Transverse colon (tissue), 4 donors: ENCODE measurements around the gene EGFL6. TPM values are rescaled to one million over a fixed set of nuclear protein-coding genes. Genes with fewer than 3 reads are reported as not detected.

Source experiments
- DNase-seq: peaks from one replicate; pipeline ENCODE4 v3.0.0-alpha.2; 2019
- H3K27ac ChIP-seq, 4 donors: fragments of 200-600 bp; sonication (generic); 2 replicates each; pipeline ENCODE4 v1.5.1; 2016 to 2018; ENCODE audit warnings: inconsistent platforms in 4 of 4
- H3K27me3 ChIP-seq: fragments of 200-600 bp; sonication (generic); 2 replicates; pipeline ENCODE4 v1.5.1; 2017; ENCODE audit warnings: inconsistent platforms
- H3K36me3 ChIP-seq, 4 donors: fragments of 200-600 bp; sonication (generic); 2 replicates each; pipeline ENCODE4 v1.5.1; 2017 to 2019; ENCODE audit warnings: inconsistent platforms in 4 of 4
- H3K4me1 ChIP-seq, 4 donors: fragments of 200-600 bp; sonication (generic); 2 replicates each; pipeline ENCODE4 v1.5.1; 2017 to 2020; ENCODE audit warnings: inconsistent platforms in 4 of 4
- H3K4me3 ChIP-seq, 4 donors: fragments of 200-600 bp; sonication (generic); 1 replicate in 1 of 4; 2 replicates in 3 of 4; pipeline versions ENCODE4 v1.5.1 to v1.6.1; 2017 to 2019; ENCODE audit warnings: inconsistent platforms in 4 of 4
- H3K9me3 ChIP-seq, 2 donors: fragments of 200-600 bp; sonication (generic); 2 replicates each; pipeline ENCODE4 v1.5.1; 2017 to 2019; ENCODE audit warnings: inconsistent platforms in 2 of 2
- EP300 ChIP-seq: sonication (generic); formaldehyde crosslinking; IDR thresholded peaks from one replicate; pipeline ENCODE4 v1.6.1; 2017; ENCODE audit warnings: antibody characterized with exemption, low read depth
- POLR2A ChIP-seq: fragments of 450-650 bp; IDR thresholded peaks from one replicate; pipeline ENCODE4 v1.6.1; 2016; ENCODE audit warnings: antibody characterized with exemption, mild to moderate bottlenecking, moderate library complexity
- POLR2AphosphoS5 ChIP-seq, 3 donors: sonication (generic); formaldehyde crosslinking; IDR thresholded peaks; one replicate each; pipeline ENCODE4 v1.6.1; 2016; ENCODE audit warnings: antibody characterized with exemption in 3 of 3
- WGBS, 2 donors: methylation state at CpG; one replicate each; pipeline ENCODE4 v1.1.5; 2018; ENCODE audit warnings: low coverage in 1 of 2; 5-methylcytosine and 5-hydroxymethylcytosine counted together
- in situ Hi-C, 4 donors: fragments of 200-750 bp; cut with MboI; loops; one replicate each; pipeline versions ENCODE4 v1.15.0 to v1.15.1; 2017; ENCODE audit warnings: low sequenced_read_pairs in 3 of 4, low pct_ligation_motif_present in 1 of 4, low pct_unique_long_range_greater_than_20kb in 1 of 4
- intact Hi-C: fragments of 100-400 bp; cut with DNase I; formaldehyde crosslinking; loops from one replicate; pipeline ENCODE4 v1.15.1; 2023; ENCODE audit warnings: low total_unique reads
- total RNA-seq, 4 donors: library from RNA; depleted of rRNA; stranded (reverse); fragments of >200 nt; gene quantifications; one replicate each; pipeline ENCODE4 v1.1.0, GENCODE V29; 2016
- TF ChIP-seq, protein P1 (sequence below), 5 experiments: fragments of 200-600 bp in 3 of 5; fragments of 450-650 bp in 2 of 5; sonication (generic) in 3 of 5; IDR thresholded peaks; 1 replicate in 2 of 5; 2 replicates in 3 of 5; pipeline ENCODE4 v1.5.1; 2016 to 2017; ENCODE audit warnings: antibody characterized with exemption in 5 of 5, inconsistent platforms in 3 of 5, mild to moderate bottlenecking in 2 of 5, moderate library complexity in 1 of 5

EGFL6 gene, protein sequence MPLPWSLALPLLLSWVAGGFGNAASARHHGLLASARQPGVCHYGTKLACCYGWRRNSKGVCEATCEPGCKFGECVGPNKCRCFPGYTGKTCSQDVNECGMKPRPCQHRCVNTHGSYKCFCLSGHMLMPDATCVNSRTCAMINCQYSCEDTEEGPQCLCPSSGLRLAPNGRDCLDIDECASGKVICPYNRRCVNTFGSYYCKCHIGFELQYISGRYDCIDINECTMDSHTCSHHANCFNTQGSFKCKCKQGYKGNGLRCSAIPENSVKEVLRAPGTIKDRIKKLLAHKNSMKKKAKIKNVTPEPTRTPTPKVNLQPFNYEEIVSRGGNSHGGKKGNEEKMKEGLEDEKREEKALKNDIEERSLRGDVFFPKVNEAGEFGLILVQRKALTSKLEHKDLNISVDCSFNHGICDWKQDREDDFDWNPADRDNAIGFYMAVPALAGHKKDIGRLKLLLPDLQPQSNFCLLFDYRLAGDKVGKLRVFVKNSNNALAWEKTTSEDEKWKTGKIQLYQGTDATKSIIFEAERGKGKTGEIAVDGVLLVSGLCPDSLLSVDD
- not detected for total RNA-seq

DNA sequence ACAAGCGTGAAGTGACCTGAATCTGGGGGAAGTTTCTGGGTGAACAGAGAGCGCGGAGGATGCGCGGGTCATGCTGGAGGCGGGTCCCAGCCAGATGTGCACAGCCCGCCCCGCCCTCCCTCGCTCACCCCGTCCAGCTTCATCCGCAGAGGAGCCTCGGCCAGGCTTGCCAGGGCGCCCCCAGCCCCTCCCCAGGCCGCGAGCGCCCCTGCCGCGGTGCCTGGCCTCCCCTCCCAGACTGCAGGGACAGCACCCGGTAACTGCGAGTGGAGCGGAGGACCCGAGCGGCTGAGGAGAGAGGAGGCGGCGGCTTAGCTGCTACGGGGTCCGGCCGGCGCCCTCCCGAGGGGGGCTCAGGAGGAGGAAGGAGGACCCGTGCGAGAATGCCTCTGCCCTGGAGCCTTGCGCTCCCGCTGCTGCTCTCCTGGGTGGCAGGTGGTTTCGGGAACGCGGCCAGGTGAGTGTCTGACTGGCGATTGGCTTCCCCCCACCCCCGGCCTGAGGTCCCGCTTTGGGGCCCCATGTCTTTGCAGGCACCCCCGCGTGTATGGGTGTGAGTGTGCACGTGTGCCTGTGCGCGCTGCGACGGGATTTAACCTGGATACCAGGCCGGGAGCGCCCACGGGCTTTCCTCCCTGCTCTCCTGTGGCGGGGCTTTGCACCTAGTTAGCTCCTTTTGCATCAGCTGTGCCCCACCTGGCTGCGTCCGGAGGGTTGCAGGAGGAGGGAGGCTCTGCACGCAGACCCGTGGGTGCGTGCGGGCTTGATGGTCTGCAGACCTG lies at the start of gene EGFL6:
Gene EGFL6, plus strand, starts transcription at position 123 of the 782 bp plus-strand sequence. Its CDS starts 261 bp downstream, at position 384.
- Histone ChIP-seq H3K27me3 (peaks cover 26% of the 10 kb centered on the region), H3K4me1 (peaks cover 0 to 6% (median 3%) of the 10 kb centered on the region in 4 donors), H3K36me3 (no peaks in the 10 kb centered on the region), H3K27ac (no peak within 1 kb of the TSS), H3K9me3 (no peaks in the 10 kb centered on the region), H3K4me3 (peak within 1 kb of the TSS in 1 of 4 donors; percentile 20)
- in situ Hi-C loops (no loop called here), intact Hi-C loops (no loop called here)
- 42% methylated on average over 44 of the region's 57 CpGs; no CpG with 5 or more reads in 1 of the 2 donors for WGBS, 2 donors
- TF ChIP-seq, protein P1, sequence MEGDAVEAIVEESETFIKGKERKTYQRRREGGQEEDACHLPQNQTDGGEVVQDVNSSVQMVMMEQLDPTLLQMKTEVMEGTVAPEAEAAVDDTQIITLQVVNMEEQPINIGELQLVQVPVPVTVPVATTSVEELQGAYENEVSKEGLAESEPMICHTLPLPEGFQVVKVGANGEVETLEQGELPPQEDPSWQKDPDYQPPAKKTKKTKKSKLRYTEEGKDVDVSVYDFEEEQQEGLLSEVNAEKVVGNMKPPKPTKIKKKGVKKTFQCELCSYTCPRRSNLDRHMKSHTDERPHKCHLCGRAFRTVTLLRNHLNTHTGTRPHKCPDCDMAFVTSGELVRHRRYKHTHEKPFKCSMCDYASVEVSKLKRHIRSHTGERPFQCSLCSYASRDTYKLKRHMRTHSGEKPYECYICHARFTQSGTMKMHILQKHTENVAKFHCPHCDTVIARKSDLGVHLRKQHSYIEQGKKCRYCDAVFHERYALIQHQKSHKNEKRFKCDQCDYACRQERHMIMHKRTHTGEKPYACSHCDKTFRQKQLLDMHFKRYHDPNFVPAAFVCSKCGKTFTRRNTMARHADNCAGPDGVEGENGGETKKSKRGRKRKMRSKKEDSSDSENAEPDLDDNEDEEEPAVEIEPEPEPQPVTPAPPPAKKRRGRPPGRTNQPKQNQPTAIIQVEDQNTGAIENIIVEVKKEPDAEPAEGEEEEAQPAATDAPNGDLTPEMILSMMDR (IDR thresholded peaks at IDR 0.05) = no peak
- no peak for TF ChIP-seq POLR2AphosphoS5 (IDR thresholded peaks at IDR 0.05)
- no peak for TF ChIP-seq EP300
- TF ChIP-seq POLR2A = no peak
- DNase-seq = no peak

DNA sequence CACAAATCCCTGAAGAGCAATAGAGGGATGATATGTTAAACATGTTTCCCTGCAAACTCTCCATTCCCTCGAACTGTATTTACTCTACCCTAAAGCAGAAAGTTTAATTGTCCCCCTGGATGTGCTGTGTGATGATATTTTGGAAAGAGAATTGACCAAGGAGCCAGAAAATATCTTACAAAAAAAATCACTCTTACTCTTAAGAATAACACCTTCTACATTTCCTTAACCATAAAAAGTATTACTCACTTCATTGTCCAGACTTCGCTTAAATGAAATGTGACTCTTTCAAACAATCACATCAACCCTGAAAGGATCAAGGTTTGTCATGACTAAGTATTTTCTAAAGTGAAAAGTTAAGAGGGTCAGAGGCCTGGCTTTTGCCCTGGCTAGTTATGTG lies 49.0 kb upstream of the EGFL6 start:
- Histone ChIP-seq H3K36me3 (no peaks in the 10 kb centered on the region), H3K4me3 (no peak overlapping the region), H3K4me1 (no peaks in the 10 kb centered on the region), H3K27ac (no peak overlapping the region), H3K27me3 (no peaks in the 10 kb centered on the region), H3K9me3 (no peaks in the 10 kb centered on the region)
- in situ Hi-C loops = loop anchor here in 2 of 4 donors (25.0 kb wide), 4 partner anchors 117 to 708 kb away; partner anchors contain the start of gene GEMIN8 (in 1 of the 2)
- intact Hi-C loops = no loop called here
- WGBS, 2 donors = 67 to 86% methylated on average over 1 to 2 of the region's 2 CpGs
- no peak for TF ChIP-seq POLR2AphosphoS5 (IDR thresholded peaks at IDR 0.05)
- TF ChIP-seq, protein P1 (IDR thresholded peaks at IDR 0.05) = no peak
- TF ChIP-seq POLR2A = no peak
- TF ChIP-seq EP300 = no peak
- DNase-seq = no peak

DNA sequence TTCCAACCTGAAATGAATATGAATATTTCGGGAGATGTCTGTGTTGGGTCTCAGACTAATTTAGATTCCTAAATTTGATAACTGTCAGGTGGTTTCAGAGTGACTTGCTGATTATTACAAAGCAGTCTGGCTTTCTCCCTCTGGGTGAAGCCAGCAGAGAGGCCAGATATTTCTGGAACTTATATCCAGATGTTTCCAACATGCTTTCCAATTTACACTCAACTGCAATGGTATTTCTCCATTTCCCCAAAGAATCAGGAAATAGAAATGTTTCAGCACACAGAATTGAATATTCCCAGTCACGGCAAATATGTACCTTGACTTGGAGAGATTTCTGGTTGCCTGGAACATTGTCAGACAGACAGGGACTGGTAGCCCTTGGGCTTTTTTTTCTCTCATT lies 48.5 kb upstream of the EGFL6 start:
- no peak for TF ChIP-seq POLR2AphosphoS5 (IDR thresholded peaks at IDR 0.05)
- TF ChIP-seq POLR2A = no peak
- TF ChIP-seq, protein P1 (IDR thresholded peaks at IDR 0.05) = no peak
- no peak for TF ChIP-seq EP300
- 60 to 68% methylated on average over 2 of the region's 2 CpGs for WGBS, 2 donors
- Histone ChIP-seq H3K4me3 (no peak overlapping the region), H3K27ac (no peak overlapping the region), H3K36me3 (no peaks in the 10 kb centered on the region), H3K27me3 (no peaks in the 10 kb centered on the region), H3K9me3 (no peaks in the 10 kb centered on the region), H3K4me1 (no peaks in the 10 kb centered on the region)
- intact Hi-C loops (no loop called here), in situ Hi-C loops (loop anchor here in 2 of 4 donors (25.0 kb wide), 4 partner anchors 116 to 709 kb away; partner anchors contain the start of gene GEMIN8 (in 1 of the 2))
- no peak for DNase-seq

DNA sequence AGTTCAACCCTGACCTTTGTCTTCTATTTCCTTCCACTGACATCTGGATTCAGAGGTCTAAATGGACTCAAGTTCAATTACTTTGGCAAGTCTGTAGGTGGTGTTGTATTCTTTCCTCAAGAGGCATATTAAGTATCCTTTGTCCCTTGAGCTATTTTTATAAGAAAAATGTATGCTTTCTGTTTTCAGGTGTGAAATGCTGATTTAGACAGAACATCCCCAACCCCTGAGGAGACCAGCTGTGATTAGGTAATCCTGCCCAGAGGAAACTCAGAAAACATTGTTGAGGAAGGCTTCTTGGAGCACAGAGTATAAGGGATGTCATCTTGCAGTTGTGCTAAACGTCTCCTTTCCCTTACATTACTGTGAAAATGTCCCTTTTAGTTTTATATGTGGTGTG lies 46.6 kb upstream of the EGFL6 start:
- no peak for TF ChIP-seq POLR2AphosphoS5 (IDR thresholded peaks at IDR 0.05)
- TF ChIP-seq, protein P1 (IDR thresholded peaks at IDR 0.05) = no peak
- no peak for TF ChIP-seq POLR2A
- TF ChIP-seq EP300 = no peak
- no peak for DNase-seq
- in situ Hi-C loops = loop anchor here in 2 of 4 donors (25.0 kb wide), 4 partner anchors 114 to 711 kb away; partner anchors contain the start of gene GEMIN8 (in 1 of the 2)

More for the DNA sequence above, 46.6 kb upstream of the EGFL6 start:
- Histone ChIP-seq H3K36me3 (no peaks in the 10 kb centered on the region), H3K9me3 (no peaks in the 10 kb centered on the region), H3K27me3 (no peaks in the 10 kb centered on the region), H3K4me1 (no peaks in the 10 kb centered on the region), H3K4me3 (no peak overlapping the region), H3K27ac (no peak overlapping the region)
- WGBS, 2 donors = 54% methylated on average over 1 of the region's 1 CpG; no CpG with 5 or more reads in 1 of the 2 donors
- intact Hi-C loops = no loop called here
